GM19397 (cell line): ENCODE results near the gene EXOC2.
"Not testable (repeated sequence)": the region's sequence is repeated elsewhere in the genome, so short reads cannot be mapped to it uniquely, and the experiment has no call there.

Source experiments
- ATAC-seq: cut with Tn5 transposase; IDR thresholded peaks from one replicate; pipeline ENCODE4 v1.9.1; 2021; ENCODE audit warnings: mild to moderate bottlenecking, moderate library complexity; ENCODE audit not compliant: unreplicated experiment

The EXOC2 gene

DNA sequence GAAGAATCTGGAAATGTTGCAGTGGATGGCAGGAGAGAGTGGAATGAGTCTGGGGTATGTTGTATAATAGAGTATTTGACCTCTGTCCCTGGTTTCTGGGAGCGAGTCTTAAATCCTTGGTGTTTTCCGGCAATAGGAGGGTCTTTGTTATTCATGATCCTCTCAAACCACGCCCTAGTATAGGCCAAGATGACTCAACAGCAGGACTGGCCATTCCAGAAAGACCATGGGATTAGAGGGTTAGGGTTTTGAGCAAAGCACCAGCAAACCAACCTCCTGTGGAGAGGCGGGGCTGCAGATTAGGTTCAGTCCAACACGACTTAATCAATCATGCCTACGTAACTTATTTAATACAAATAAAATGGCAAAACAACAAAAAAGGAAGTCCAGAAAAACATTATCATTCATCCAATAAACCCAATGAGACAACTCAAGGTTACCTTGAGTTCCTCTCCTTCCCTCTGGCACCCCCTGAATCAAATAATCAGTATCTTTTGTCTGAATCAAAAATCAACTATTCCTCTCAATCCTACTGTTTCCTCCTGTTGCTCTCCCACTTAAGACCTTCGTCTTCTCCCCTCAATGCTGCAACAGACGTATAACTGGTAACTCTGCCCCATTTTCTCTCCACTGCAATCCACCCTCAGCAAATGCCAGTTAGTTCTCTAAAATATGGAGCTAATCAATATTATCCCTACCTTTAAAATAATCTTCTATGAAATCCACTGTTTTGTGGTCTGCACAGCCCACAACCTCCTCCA, 51.5 kb downstream of the EXOC2 start:
- no peak for ATAC-seq

DNA sequence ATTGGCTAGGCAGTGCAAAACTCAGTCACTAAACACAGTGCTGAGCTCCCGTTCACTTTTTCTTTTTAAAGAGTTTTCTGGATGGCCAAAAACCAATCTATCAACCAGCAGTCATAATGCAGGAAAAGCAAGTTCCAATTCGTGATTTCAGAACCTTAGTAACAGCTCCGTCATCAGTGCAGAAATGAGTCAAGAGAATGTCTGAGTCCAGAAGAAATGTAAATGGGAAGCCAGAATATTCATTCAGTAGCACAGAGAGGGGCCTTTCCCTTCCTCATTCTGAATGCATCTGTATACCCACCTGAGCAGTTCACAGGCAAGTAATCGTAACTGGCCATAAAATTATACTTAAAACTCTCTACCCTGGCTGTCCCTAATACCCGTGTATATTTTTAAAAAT, 56.5 kb downstream of the EXOC2 start:
- ATAC-seq, result no peak

DNA sequence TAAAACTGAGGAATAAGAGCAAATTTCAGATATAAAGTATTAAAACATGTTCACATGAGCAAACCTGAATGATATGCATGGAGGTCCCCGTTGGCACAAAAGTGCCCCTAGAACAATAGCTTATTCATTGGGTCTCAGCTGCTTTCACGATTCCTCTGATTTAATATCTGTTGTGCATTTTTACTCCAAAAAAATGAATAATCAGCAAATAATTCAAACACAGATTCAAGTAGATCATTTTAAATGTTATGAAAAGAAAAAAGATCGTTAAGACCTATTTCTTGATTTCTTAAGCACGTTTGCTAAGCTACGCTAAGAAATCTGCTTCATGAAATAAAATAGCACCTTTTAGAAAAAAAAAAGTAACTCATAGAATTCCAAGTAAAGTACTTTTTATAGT, 57.7 kb downstream of the EXOC2 start:
- ATAC-seq, result no peak

DNA sequence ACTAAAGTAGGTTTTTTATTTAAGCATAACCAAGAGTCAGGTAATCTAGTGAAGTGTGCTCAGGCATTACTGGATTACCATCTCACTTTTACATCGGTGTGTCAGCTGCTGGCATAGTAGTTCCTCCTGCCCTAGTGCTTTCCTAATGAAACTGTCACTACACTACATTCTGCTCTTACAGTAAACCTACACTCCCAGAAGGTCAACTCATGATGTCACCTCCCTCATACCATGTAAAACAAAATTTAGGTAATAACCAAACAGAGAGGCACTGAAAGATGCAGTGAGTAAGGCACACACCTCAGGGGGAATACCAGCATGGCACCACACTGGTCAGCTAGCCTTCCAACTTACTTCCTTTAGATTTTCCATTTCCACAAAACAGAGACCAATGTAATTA, 59.3 kb downstream of the EXOC2 start:
- ATAC-seq, result no peak

DNA sequence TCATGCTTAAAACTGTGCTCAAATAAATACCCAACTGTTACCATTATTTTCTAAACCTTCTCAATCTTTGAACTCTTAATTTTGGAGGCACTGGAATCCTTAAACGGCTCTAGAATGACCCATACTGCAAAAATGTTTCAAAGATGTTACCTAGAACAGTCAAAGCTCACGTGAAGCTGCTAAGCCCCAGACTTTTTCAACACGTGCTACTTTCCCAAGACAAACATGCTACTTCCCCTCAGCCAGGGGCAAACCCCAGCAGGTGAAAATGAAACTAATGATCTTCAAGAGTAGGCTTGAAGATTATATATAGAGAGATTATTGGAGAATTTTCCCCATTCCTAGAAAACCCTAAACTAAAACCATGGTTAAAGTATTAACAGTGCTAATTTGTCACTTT, 64.2 kb downstream of the EXOC2 start:
- ATAC-seq, result no peak

DNA sequence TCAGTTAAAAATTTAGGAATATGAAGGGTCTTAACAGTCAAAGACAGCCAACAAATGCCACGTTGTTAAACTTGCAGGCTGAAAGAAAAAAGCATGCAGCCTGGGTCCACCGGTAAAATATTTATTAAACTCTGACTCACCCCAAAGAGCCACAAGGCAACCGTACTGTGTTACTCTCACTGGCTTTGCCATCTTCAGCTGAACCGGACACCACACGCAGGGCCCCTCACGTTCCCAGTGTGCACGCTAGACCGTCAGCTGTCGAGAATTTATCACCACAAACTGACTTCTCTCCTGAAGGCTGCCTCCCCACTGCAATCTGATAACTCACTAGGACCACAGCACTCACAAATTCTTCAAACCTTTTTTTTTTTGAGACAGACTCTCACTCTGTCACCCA, 66.7 kb downstream of the EXOC2 start:
- ATAC-seq, result no peak

DNA sequence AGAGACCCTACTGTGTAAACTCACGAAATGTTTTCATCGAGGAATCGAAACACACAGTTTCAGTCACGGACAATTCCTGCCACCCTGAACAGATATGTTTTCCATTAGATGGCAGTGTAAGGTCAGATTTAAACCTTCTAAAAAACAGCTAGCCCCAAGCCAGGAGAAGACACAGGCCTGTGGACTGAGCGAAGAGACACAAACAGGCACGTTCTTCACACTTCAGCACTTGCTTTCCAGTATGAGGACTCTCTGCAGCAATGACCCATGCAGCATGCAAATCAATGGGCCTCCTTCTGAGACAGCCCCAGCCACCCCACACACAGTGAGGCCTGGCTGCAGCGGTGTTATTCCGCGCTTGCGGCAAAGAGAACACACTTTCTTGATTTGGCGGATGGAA, 68.0 kb downstream of the EXOC2 start:
- no peak for ATAC-seq

DNA sequence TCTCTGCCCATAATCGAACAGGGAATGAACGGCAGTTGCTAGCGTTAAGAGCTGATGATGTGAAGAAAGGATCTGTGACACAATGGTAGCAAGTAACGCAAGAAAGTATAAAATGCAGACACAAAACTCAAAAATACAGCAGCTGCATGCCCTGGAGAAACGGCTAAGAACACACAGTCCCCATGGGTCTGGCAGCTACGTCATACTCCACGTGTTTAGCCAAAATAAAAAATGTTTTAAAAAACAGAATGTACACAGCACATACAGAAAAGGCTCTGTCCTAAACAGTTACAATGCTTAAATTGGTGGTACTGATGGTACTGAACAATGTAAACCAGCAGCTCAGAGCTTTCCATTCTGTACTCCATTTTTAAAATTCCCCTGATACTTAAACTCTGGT, 70.5 kb downstream of the EXOC2 start:
- no peak for ATAC-seq

DNA sequence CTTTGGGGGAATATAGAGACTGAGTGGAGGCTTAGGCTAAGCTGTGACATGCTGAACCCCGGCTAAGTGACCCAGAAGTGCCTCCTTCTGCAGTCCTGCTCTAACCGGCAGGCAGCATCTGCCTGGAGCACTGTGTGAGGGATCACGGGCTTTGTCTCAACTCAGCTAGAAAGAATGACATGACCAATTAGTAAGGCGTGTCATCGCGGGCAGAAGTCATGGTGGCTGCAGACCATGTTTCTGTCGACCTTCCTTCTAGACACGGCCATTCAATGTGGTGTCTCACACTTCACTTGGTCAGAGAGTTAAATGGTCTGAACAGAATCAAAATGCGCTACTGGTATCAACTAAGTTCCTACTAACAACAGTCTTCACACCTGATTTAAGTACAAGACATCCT, 71.0 kb downstream of the EXOC2 start:
- ATAC-seq, result no peak

DNA sequence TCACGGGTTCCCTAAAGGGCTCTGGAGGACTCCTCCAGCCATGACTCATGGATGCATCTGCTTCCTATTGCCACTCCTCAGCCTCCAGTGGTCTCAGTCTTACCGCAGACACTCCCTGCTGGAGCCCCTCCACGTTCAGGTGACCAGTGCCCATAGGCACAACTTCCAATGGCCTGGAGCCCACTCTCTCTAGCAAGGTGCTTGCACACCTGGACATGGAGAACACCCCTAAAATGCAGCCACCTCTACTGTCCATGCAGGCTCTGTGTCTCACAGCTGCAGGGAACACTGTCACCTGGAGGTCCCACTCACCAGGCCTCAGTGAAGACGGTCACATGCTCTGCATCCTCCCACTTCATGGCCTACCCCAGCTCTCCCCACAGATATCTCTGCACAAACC, 72.0 kb downstream of the EXOC2 start:
- no peak for ATAC-seq

DNA sequence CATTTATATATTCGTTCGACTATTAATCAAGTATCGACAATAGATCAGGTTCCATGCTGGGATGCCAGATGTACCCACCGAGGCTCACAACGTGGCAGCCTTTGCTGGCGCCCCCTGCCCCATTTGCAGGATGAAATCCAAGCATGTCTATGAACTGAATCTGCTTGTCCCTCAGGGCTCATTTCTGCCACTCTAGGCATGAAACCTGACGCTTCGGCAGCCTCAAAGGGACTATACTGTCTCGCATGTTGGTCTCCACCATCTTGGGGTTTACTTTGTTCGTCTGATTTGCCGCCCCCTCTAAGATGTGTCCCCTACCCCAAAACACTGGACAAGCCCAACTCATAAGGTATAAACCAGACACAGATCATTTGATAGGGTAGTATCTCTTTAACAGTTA, 72.8 kb downstream of the EXOC2 start:
- no peak for ATAC-seq

DNA sequence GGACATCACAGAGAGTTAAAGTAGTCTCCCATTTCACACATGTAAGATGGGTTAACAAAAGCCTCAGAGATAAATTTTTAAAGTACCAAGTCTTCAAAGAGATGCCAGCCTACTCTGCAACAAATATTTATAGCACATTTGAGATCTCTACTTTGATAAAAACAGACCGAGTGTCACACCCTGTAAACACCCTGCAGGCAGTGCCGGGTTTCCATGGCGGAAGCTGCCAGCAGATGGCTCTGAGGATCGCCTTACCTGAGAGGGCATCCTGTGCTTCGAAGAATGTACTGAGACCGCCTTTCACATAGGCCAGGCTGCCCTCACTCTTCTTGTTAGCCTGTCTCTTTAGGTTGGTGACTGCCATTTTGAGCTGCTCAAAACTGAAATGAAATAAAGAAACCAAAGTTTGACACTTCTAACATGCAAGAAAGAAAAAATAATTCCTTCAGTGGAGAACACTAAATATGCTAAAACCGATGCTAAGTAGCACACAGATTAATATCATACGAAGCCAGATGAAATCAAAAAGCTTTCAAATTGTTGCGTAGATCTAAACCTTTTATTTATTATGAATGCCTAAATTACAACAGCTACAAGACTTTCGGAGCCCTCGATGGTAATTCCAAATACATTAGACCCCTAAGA, 75.4 kb downstream of the EXOC2 start:
- no peak for ATAC-seq

DNA sequence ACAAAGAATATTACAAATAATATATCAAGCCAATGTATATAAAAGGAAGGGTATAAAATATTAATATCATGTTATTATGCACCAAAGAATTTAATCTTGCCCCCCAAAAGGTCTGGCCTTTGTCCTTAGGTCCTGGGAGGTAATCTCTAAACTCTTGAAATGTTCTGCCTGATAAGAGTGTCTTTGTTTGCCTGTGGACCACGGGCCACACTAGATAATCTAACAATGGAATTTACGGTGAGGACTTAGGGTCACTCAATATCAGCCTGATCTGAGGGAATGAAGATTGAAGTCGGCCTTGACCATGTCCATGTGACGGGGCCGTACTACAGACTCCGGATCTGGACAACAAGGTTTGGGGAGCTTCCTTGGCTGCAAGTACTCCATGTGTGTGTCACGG, 79.0 kb downstream of the EXOC2 start:
- ATAC-seq, result no peak

DNA sequence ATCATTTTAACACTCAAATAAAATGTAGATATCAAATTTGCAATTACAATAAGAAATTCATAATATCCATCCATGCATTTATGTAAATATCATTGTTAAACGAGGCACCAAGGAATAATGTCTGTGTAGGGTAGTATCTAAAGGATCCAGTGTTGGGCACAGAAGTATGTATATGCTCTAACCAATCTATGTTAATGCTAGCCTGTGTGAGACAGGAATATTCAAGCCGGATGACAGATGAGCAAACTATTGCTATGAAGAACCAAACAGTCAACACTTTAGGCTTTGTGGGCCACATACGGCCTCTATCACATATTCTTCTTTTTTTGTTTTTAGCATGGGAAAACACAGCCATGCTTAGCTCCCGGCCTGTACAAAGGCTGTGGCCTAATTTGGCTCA, 81.0 kb downstream of the EXOC2 start:
- ATAC-seq, result no peak

DNA sequence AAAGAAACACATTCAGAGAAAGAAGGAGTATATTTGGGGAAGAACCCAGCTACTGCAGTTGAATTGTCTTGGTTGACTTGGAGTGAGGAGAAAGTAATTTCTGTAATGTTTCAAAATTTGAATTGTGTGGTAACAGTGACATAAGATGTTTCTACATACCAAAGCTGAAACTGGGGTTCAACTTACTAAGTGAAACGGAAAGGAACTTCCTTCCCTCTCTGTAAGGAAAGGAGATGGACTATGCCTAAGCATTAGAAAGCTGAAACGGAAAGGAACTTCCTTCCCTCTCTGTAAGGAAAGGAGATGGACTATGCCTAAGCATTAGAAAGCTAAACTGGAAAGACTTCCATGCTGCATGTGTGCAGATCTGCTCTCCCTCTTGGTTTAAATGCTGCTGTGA, 82.1 kb downstream of the EXOC2 start:
- ATAC-seq, result no peak

DNA sequence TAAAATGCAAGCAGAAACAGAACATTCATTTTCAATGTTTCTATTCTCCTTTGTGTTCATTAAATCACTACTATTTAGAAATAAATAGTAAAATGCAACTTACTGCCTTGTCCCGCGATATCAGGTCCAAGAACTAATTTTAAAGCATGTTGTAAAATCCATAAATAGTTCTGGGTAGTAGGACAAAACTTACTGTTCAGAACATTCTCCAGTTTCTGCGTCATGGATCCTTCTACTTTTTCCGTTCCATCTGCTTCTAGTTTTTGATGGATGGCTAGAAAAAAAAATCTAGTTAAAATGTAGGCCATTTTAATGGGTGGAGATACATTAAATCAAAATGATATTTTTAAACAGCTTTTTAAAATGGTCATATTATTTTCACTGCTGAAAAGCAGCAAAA, 83.0 kb downstream of the EXOC2 start:
- no peak for ATAC-seq

DNA sequence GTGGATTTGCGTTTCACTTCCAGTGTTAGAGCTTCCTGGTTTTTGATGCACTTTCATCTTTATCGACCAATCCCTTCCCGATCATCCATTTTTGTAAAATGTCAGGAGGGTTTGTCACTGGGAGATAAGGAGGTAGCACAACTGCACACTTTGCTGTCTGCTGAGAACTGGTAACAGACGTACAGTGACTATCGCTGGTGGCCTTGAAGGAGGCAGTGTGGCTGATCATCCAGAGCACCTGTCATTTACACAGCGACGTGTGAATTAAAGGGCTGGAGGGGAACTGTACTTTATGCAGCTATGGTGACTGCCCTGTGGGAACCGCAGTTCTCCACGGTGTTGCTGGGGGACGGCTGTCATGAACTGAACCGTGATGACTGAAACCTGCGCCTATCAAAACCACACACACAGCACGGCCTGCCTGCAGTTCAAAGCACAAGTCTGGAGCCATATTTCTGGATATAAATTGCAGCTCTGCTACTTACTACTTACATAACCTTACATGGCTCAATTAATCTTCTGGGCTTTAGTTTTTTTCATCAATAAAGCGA, 86.0 kb downstream of the EXOC2 start:
- ATAC-seq, result no peak

DNA sequence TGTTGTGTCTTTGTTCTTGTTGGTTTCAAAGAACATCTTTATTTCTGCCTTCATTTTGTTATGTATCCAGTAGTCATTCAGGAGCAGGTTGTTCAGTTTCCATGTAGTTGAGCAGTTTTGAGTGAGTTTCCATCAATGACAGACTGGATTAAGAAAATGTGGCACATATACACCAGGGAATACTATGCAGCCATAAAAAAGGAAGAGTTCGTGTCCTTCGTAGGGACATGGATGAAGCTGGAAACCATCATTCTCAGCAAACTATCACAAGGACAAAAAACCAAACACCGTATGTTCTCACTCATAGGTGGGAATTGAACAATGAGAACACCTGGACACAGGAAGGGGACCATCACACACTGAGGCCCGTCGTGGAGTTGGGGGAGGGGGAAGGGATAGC, 87.0 kb downstream of the EXOC2 start:
- ATAC-seq, result not testable (repeated sequence)

DNA sequence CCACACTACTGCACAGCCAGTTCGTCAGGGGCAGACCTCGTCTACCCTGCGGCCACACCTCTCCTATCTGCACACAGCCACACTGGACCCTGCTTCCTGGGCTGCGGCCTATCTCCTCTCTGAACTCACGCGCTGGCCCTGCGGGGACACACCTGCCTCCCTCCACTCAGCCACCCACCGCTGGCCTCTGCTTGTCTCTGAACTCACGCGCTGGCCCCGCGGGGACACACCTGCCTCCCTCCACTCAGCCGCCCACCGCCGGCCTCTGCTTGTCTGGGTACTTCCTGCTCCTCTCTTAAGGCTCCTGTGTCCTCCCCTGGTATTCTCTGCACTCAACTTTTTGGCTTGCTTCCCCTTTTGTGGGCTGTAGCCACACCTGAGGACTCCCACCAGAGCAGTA, 88.4 kb downstream of the EXOC2 start:
- no peak for ATAC-seq

DNA sequence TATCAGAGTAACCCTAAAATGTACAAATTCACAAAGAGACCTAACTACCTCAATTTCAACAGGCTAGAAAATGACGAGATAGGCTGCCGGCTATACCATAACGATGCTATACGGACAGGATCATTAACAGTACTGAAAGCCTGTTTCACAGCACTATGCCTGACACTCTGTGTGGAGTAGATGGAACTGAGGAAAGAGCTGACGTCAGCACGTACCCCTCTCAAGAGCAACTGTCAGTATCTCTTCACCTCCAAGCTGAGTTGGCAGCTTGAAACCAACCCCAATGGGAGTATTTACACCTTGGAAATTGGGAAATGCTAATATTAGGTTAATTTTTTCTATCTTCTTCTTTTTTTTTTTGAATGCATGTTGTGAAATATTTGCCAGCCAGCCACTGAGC, 89.7 kb downstream of the EXOC2 start:
- no peak for ATAC-seq

DNA sequence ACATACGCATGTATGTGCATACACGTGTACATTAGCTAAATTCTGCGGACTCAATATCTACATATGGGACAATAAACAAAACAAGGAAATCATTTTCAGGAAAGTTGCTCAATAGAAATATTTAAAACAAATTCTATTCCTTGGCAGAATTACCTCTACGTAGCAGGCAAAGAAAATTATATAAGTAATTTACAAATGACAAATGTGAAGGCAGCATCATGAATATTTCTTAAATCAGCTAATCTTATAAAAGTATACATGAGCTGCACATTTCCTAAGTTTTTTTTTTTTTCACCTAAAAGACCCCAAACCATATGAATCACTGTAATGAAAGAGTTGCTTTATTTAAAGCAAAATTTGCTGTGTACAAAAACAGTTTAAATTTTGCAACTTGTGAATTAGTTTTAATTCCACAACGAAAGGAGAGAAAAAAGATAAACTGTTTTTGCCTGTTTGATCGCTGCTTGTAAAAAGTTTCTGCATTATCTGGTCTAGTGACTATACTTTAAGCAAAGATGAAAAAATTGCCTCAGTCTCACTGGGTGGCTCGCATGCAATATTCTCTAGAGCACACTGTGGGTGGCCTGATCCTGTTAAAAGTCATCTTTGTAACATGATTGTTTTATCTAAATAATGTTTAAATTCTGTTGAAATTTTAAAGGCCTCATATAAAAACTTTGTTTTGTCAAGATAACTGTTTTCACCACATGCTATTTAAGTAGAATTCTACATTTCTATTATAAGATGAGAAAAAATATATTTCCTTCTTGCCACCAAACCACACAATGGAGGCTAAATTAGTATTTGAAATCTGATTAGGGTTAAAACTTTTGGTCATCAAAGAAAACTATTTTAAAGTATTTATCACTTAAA, 93.1 kb downstream of the EXOC2 start:
- no peak for ATAC-seq

DNA sequence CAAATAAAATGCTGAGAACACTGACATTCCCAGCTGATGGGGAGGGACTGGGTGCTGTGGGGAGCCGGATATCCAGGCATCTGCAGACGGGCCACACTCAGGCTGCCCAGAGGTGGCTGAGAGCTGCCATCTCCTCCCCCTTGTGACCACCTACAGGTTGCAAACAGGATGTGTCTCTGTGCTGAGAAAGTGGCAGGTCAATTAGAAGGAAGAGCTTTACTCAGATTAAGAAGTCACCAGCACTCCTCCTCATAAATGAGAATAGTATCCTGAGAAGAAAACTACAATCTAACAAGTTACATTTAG, 99.1 kb downstream of the EXOC2 start:
- no peak for ATAC-seq
